CD14-positive monocyte (primary cell): ENCODE results near the gene RRAGA. TPM values are rescaled to one million over a fixed set of nuclear protein-coding genes. Genes with fewer than 3 reads are reported as not detected.
"Not testable (repeated sequence)": the region's sequence is repeated elsewhere in the genome, so short reads cannot be mapped to it uniquely, and the experiment has no call there.

ENCODE experiments used
- DNase-seq, 3 donors: peaks; one replicate each; pipeline ENCODE4 v3.0.0-alpha.2; 2011 to 2022
- H2AFZ ChIP-seq: 2 replicates; pipeline ENCODE4 v1.6.0; 2012; ENCODE audit warnings: mild to moderate bottlenecking, low read depth, low read length, inconsistent platforms; ENCODE audit not compliant: insufficient read depth, poor library complexity, severe bottlenecking
- H3K27ac ChIP-seq, 2 donors: 1 replicate in 1 of 2; 2 replicates in 1 of 2; pipeline ENCODE4 v1.5.1; 2012 to 2013; ENCODE audit warnings: low read length in 2 of 2, control low read depth in 1 of 2, inconsistent platforms in 1 of 2, low read depth in 1 of 2, mild to moderate bottlenecking in 1 of 2
- H3K27me3 ChIP-seq, 2 donors: one replicate each; pipeline versions ENCODE4 v1.6.0 to v1.6.1; 2011 to 2013; ENCODE audit warnings: low read length in 2 of 2; ENCODE audit not compliant: control insufficient read depth in 2 of 2, insufficient read depth in 2 of 2
- H3K36me3 ChIP-seq, 2 donors: replicated peaks in 1 of 2; 1 replicate in 1 of 2; 2 replicates in 1 of 2; pipeline versions ENCODE4 v1.5.1 to v1.6.1; 2012 to 2013; ENCODE audit warnings: low read length in 2 of 2, control low read depth in 1 of 2, inconsistent platforms in 1 of 2, mild to moderate bottlenecking in 1 of 2; ENCODE audit not compliant: insufficient read depth in 2 of 2, control insufficient read depth in 1 of 2
- H3K4me1 ChIP-seq, 2 donors: 1 replicate in 1 of 2; 2 replicates in 1 of 2; pipeline versions ENCODE4 v1.5.1 to v1.6.1; 2012 to 2013; ENCODE audit warnings: low read length in 2 of 2, control low read depth in 1 of 2, inconsistent platforms in 1 of 2, mild to moderate bottlenecking in 1 of 2, moderate library complexity in 1 of 2; ENCODE audit not compliant: insufficient read depth in 2 of 2, control insufficient read depth in 1 of 2
- H3K4me2 ChIP-seq: replicated peaks from 2 replicates; pipeline ENCODE3; 2012; ENCODE audit warnings: low read length, moderate library complexity, mild to moderate bottlenecking; ENCODE audit not compliant: poor library complexity, severe bottlenecking; ENCODE audit errors: extremely low read depth
- H3K4me3 ChIP-seq, 3 experiments: fragments of 200-600 bp in 1 of 3; sonication (generic) in 1 of 3; replicated peaks in 1 of 3; 1 replicate in 2 of 3; 2 replicates in 1 of 3; pipeline ENCODE4 v1.5.1; 2011 to 2013; ENCODE audit warnings: low read length in 3 of 3, mild to moderate bottlenecking in 3 of 3, control low read depth in 2 of 3, low read depth in 2 of 3, inconsistent platforms in 1 of 3, moderate library complexity in 1 of 3
- H3K79me2 ChIP-seq: 2 replicates; pipeline ENCODE4 v1.6.0; 2012; ENCODE audit warnings: mild to moderate bottlenecking, control low read depth, inconsistent platforms, low read length, moderate library complexity; ENCODE audit not compliant: insufficient read depth
- H3K9ac ChIP-seq: 2 replicates; pipeline ENCODE4 v1.6.0; 2017; ENCODE audit warnings: low read length, mild to moderate bottlenecking; ENCODE audit not compliant: insufficient read depth, poor library complexity, severe bottlenecking
- H3K9me3 ChIP-seq, 2 donors: replicated peaks in 1 of 2; 1 replicate in 1 of 2; 2 replicates in 1 of 2; pipeline versions ENCODE4 v1.5.1 to v1.6.1; 2012 to 2013; ENCODE audit warnings: low read length in 2 of 2, control low read depth in 1 of 2; ENCODE audit not compliant: control insufficient read depth in 1 of 2, insufficient read depth in 1 of 2
- H4K20me1 ChIP-seq: 2 replicates; pipeline ENCODE4 v1.6.0; 2012; ENCODE audit warnings: mild to moderate bottlenecking, low read length, control low read depth, moderate library complexity; ENCODE audit not compliant: insufficient read depth
- H3K27ac Mint-ChIP-seq, 7 donors: one replicate each; pipeline ENCODE4 v1.8.0; 2020; ENCODE audit warnings: mild to moderate bottlenecking in 7 of 7, mixed read lengths in 7 of 7, moderate library complexity in 6 of 7, inconsistent platforms in 2 of 7
- H3K27me3 Mint-ChIP-seq, 3 donors: one replicate each; pipeline ENCODE4 v1.8.0; 2021 to 2022; ENCODE audit warnings: low read depth in 3 of 3, mild to moderate bottlenecking in 3 of 3, mixed read lengths in 3 of 3, moderate library complexity in 3 of 3, inconsistent platforms in 1 of 3
- H3K36me3 Mint-ChIP-seq, 2 donors: one replicate each; pipeline ENCODE4 v1.8.0; 2020; ENCODE audit warnings: mixed read lengths in 2 of 2, inconsistent platforms in 1 of 2, mild to moderate bottlenecking in 1 of 2
- H3K4me1 Mint-ChIP-seq: one replicate; pipeline ENCODE4 v1.8.0; 2020; ENCODE audit warnings: mild to moderate bottlenecking, mixed read lengths
- H3K4me3 Mint-ChIP-seq, 2 donors: one replicate each; pipeline ENCODE4 v1.8.0; 2020; ENCODE audit warnings: mild to moderate bottlenecking in 2 of 2, mixed read lengths in 2 of 2, moderate library complexity in 1 of 2
- H3K9me3 Mint-ChIP-seq, 7 donors: one replicate each; pipeline ENCODE4 v1.8.0; 2020 to 2022; ENCODE audit warnings: mixed read lengths in 7 of 7, mild to moderate bottlenecking in 6 of 7, moderate library complexity in 6 of 7, inconsistent platforms in 2 of 7
- WGBS: methylation state at CpG from one replicate; pipeline ENCODE4 v1.1.5; 2013; ENCODE audit warnings: missing lambda C conversion rate; ENCODE audit not compliant: insufficient coverage; 5-methylcytosine and 5-hydroxymethylcytosine counted together
- intact Hi-C, 2 donors: fragments of 100-400 bp; cut with micrococcal nuclease; formaldehyde crosslinking; loops; one replicate each; pipeline versions ENCODE4 v1.15.0 to v1.15.1; 2023
- polyA plus RNA-seq, 3 donors: library from polyadenylated mRNA; depleted of rRNA in 1 of 3; unstranded in 2 of 3; stranded (reverse) in 1 of 3; fragments of 300-500 nt in 2 of 3; fragments of >200 nt in 1 of 3; fragmentation: Illumina TruSeq in 2 of 3; gene quantifications; 1 replicate in 2 of 3; 2 replicates in 1 of 3; pipeline ENCODE4 v1.2.3, GENCODE V29; 2012 to 2021
- TF ChIP-seq, protein P1 (sequence below): fragments of 200-600 bp; IDR thresholded peaks from one replicate; pipeline ENCODE4 v1.8.0; 2022; ENCODE audit warnings: antibody characterized with exemption, mild to moderate bottlenecking

Gene RRAGA
- polyA plus RNA-seq, 3 donors = 21.5 to 115 (median 93.9) TPM

DNA sequence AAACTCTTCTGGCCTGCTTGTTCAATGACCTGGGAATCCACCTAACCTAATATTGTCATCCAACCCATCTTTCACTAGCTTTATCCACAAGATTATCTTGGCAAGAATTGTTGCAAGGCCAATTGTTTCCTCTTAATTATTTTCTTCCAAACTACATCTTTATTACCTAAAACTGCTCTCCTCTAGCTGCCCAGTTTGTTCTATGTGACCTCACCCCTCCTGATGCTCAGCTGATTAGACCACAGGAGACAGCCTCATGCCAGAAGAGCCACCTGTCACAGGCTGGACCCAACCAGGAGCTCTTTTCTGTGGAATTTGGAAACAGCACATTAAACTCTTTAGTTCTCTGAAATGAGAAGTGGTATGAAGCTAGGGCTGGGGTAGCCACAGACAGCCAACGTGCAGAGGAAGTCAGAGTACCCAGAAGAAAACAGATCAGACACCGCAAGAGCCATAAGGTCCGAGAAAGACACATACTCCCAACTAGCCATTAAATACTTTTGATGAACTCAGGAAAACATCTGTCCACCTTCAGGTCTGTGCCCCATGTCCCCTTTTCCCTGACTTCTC, 28.3 kb upstream of the RRAGA start:
- peaks cover 0 to 6% of the 10 kb centered on the region in 2 donors for H3K9me3 ChIP-seq
- DNase-seq = no peak
- Mint-ChIP-seq H3K36me3 (no peaks in the 10 kb centered on the region), H3K9me3 (peaks cover 0 to 6% (median 4%) of the 10 kb centered on the region in 7 donors), H3K27ac (no peak overlapping the region), H3K4me3 (no peak overlapping the region), H3K4me1 (peaks cover 1% of the 10 kb centered on the region), H3K27me3 (peaks cover 1 to 4% (median 3%) of the 10 kb centered on the region in 3 donors)
- no peak overlapping the region for H3K4me3 ChIP-seq
- intact Hi-C loops = loop anchor here in 1 of 2 donors (10.0 kb wide), 1 partner anchor 766 kb away; no protein-coding TSS in a partner anchor
- H3K4me2 ChIP-seq = no peak overlapping the region
- no peaks in the 10 kb centered on the region for H4K20me1 ChIP-seq
- TF ChIP-seq, protein P1, sequence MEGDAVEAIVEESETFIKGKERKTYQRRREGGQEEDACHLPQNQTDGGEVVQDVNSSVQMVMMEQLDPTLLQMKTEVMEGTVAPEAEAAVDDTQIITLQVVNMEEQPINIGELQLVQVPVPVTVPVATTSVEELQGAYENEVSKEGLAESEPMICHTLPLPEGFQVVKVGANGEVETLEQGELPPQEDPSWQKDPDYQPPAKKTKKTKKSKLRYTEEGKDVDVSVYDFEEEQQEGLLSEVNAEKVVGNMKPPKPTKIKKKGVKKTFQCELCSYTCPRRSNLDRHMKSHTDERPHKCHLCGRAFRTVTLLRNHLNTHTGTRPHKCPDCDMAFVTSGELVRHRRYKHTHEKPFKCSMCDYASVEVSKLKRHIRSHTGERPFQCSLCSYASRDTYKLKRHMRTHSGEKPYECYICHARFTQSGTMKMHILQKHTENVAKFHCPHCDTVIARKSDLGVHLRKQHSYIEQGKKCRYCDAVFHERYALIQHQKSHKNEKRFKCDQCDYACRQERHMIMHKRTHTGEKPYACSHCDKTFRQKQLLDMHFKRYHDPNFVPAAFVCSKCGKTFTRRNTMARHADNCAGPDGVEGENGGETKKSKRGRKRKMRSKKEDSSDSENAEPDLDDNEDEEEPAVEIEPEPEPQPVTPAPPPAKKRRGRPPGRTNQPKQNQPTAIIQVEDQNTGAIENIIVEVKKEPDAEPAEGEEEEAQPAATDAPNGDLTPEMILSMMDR = no peak
- H3K9ac ChIP-seq = no peak overlapping the region
- H3K27ac ChIP-seq = no peak overlapping the region
- H3K27me3 ChIP-seq = peaks cover 0 to 3% of the 10 kb centered on the region in 2 donors
- H3K36me3 ChIP-seq = no peaks in the 10 kb centered on the region
- no peaks in the 10 kb centered on the region for H3K4me1 ChIP-seq
- H3K79me2 ChIP-seq = no peaks in the 10 kb centered on the region
- H2AFZ ChIP-seq = no peak overlapping the region
- no CpG with 5 or more reads among the region's 3 CpGs for WGBS

DNA sequence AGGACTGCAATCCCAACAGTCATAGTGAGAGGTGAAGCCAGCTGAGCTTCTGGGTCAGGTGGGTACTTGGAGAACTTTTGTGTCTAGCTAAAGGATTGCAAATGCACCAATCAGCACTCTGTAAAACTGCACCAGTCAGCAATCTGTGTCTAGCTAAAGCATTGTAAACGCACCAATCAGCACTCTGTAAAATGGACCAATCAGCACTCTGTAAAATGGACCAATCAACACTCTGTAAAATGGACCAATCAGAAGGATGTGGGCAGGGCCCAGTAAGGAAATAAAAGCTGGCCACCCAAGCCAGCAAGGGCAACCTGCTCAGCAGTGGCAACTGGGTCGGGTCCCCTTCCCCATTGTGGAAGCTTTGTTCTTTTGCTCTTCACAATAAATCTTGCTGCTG, 27.6 kb upstream of the RRAGA start:
- DNase-seq, H3K27ac Mint-ChIP-seq, H4K20me1 ChIP-seq, H3K36me3 Mint-ChIP-seq, H3K9ac ChIP-seq, H3K4me2 ChIP-seq, H2AFZ ChIP-seq, H3K27me3 Mint-ChIP-seq, H3K4me3 Mint-ChIP-seq, H3K4me3 ChIP-seq, H3K4me1 Mint-ChIP-seq, H3K79me2 ChIP-seq, H3K9me3 ChIP-seq, H3K4me1 ChIP-seq, H3K27ac ChIP-seq, H3K36me3 ChIP-seq, H3K27me3 ChIP-seq, H3K9me3 Mint-ChIP-seq: not testable (repeated sequence)
- intact Hi-C loops = loop anchor here in 1 of 2 donors (10.0 kb wide), 1 partner anchor 767 kb away; no protein-coding TSS in a partner anchor
- WGBS = 85% methylated on average over 2 of the region's 2 CpGs
